ENCODE measurements around the gene LCP1.

The LCP1 gene

DNA sequence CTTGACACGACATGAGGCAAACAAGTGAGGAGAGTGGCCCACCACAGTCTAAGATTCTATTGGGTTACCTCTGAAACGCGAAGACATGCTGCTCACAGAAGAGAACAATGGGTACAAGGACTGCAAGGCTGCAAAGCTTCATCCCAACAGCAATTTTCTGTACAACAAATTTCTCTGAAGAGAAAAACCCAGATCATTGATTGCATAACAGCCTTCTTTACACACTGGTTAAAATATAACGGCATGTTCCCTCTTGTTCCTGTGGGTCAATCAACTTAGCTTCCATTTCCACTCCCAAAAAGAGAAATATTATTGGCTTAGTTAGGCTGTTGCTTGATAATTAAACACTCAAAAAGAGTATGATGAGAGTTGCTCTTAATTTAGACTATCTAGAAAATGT is 77.1 kb downstream of the LCP1 start, which contains the start of gene CPB2:
Gene CPB2 (minus strand): TSS at position 166 of the 400 bp plus-strand sequence. CDS start 24 bp downstream, at position 142.
- no peaks in the 10 kb centered on the region for H3K9me3 Mint-ChIP-seq
- H3K4me3 Mint-ChIP-seq = no peak within 1 kb of the TSS
- peaks cover 25% of the 10 kb centered on the region for H3K4me1 Mint-ChIP-seq (ENCODE audit: low read depth)
- H3K27ac Mint-ChIP-seq = no peak within 1 kb of the TSS
- intact Hi-C loops (cut with micrococcal nuclease) = no loop called here
- H3K36me3 Mint-ChIP-seq (ENCODE audit: low read depth) = no peaks in the 10 kb centered on the region
- H3K27me3 Mint-ChIP-seq = no peaks in the 10 kb centered on the region

DNA sequence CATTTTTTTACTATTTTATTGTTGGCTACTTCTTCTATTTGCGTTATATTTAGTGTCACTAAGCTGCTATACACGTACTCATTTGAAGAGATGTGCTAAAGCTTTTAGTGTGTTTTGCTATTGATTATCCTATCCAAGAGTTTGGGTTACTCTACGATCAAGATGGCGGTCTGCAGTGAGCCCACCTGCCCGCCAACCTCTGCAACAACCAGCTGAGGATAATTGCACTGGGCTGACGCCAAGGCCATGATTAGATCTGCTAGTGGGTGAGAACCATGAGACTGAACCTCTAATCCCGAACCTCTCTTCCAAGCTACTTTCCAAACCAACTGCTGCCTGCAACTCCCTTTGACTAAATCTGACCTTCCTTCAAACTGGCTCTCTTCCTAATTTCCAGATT is 78.9 kb downstream of the LCP1 start:
- Mint-ChIP-seq H3K36me3 (ENCODE audit: low read depth) (no peaks in the 10 kb centered on the region), H3K27me3 (no peaks in the 10 kb centered on the region), H3K27ac (no peak overlapping the region), H3K4me1 (ENCODE audit: low read depth) (peaks cover 29% of the 10 kb centered on the region), H3K4me3 (no peak overlapping the region), H3K9me3 (no peaks in the 10 kb centered on the region)
- intact Hi-C loops (cut with micrococcal nuclease) = no loop called here

DNA sequence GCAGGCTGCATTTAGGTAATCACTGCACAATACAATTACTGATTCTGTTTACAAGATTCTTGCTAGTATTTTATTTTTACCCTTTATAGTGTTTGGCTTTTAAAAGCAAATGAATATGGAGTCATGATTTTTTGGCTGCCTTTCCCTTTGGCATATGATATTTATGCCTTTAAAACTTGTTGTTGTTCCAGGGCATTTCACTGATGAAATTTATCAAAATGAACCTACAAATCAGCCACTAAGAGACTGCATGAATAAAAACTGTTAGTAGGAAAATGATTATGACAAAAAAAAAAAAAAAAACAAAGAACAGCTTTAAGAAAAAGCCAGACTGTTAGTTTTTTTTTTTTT is 79.7 kb downstream of the LCP1 start:
- no peaks in the 10 kb centered on the region for H3K36me3 Mint-ChIP-seq (ENCODE audit: low read depth)
- H3K4me1 Mint-ChIP-seq (ENCODE audit: low read depth) = peaks cover 24% of the 10 kb centered on the region
- H3K4me3 Mint-ChIP-seq = no peak overlapping the region
- H3K9me3 Mint-ChIP-seq = no peaks in the 10 kb centered on the region
- intact Hi-C loops (cut with micrococcal nuclease) = no loop called here
- H3K27ac Mint-ChIP-seq = no peak overlapping the region
- no peaks in the 10 kb centered on the region for H3K27me3 Mint-ChIP-seq

DNA sequence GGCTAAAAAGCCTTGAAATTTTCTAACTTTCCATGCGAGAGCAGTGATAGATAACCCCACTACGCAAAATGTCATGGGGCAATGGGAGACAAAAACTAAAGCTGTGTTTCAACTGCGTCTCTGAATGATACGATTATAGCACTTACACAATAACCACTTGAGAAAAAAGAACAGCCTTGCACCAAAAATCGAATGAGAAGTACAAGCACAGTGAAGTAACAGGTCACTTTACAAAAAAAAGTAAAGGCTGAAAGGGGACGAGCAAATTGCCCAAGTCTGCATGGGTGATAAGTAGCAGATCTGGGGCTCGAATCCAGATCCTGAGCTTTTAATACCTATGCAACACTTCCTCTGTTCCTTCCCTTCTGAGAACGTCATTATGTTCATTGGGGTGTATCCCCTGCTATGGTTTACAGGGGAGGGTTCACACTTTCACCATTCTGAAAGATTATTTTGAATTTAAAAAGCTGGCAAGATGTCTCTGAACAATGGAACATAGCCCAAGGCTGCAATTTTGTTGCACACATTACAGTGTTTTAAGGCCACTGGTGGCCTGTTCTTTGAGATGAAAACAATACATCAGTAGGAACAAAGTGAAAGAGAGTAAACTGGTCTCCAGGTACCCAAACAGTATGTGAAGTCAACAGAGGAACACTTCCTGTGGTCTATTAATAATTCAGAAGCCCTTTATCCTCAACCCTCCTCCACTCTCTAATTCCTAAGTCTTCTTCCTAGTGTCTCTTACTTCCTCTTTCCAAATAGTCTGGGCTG is 80.3 kb downstream of the LCP1 start:
- intact Hi-C loops (cut with micrococcal nuclease) = no loop called here
- H3K36me3 Mint-ChIP-seq (ENCODE audit: low read depth) = no peaks in the 10 kb centered on the region
- no peak overlapping the region for H3K4me3 Mint-ChIP-seq
- no peaks in the 10 kb centered on the region for H3K27me3 Mint-ChIP-seq
- peaks cover 24% of the 10 kb centered on the region for H3K4me1 Mint-ChIP-seq (ENCODE audit: low read depth)
- H3K9me3 Mint-ChIP-seq = no peaks in the 10 kb centered on the region
- H3K27ac Mint-ChIP-seq = no peak overlapping the region

DNA sequence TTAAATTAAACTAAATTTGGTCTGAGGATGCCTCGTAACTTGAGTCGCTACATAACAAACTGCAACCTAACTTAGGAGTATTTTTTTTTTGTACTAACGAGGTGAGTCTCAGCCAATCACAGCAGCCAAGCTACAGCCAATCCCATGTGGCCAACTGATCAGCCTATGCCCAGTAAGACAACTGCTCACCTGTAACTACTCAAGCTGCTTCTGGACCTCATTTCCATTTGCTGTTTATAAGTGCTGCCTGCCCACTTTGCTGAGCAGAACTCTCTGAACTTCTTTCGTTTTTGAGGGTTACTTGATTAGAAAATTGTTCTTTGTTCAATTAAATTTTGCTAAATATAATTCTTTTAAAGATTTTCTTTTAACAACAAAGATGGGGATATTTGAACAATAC is 81.0 kb downstream of the LCP1 start:
- Mint-ChIP-seq H3K27me3 (no peaks in the 10 kb centered on the region), H3K4me1 (ENCODE audit: low read depth) (peaks cover 24% of the 10 kb centered on the region), H3K27ac (no peak overlapping the region), H3K36me3 (ENCODE audit: low read depth) (no peaks in the 10 kb centered on the region), H3K9me3 (no peaks in the 10 kb centered on the region), H3K4me3 (no peak overlapping the region)
- intact Hi-C loops (cut with micrococcal nuclease) = no loop called here

DNA sequence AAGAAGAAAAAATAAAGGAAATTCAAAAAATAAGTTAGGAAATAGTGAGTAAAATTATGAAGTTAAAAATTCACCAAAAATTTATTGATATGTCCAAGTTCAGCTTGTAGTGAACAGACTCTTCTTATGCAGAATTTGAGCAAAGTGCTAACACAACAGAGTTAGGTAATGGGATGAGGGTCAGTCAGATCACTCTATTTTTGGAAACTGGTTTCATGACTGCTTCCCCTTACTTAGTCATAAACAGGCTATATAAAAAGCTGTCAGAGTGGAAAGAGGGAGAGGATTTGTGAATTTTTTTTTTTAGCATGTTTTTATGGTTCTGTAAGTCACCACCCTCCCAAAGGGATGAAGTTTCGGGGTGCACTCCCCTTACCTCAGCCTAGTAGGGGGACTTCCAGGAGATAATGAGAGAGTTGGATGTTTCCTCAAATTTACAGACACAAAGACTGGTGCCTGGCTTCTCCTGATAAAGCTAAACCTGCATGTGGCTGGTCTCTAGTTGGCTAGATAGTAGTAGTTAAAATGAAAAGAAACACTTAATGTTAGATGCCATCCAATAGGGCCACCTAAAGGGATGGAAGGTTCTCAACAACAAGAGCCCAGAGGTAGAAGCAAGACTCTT is 81.7 kb downstream of the LCP1 start:
- Mint-ChIP-seq H3K36me3 (ENCODE audit: low read depth) (no peaks in the 10 kb centered on the region), H3K27ac (no peak overlapping the region), H3K4me1 (ENCODE audit: low read depth) (peaks cover 24% of the 10 kb centered on the region), H3K4me3 (no peak overlapping the region), H3K27me3 (no peaks in the 10 kb centered on the region), H3K9me3 (no peaks in the 10 kb centered on the region)
- intact Hi-C loops (cut with micrococcal nuclease) = no loop called here

DNA sequence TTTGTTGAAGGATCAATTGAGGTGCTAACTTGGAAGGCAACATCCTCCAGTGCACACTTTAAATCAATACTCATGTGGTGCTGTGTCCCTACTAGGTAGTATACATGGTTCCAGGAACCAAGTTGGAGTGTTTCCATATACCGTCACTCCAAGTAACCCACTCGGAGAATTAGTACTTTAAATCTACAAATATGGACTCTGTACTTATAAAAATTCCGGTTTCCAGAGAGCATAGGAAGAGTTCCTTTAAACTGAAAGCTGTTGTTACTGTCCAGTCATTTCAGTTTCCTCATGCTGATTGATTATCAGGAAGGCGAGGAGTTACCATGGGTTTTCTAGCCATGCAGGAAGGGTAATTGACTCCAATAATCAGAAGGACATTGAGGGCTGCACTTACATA is 84.3 kb downstream of the LCP1 start:
- intact Hi-C loops (cut with micrococcal nuclease) = no loop called here
- Mint-ChIP-seq H3K27me3 (no peaks in the 10 kb centered on the region), H3K4me1 (ENCODE audit: low read depth) (peaks cover 24% of the 10 kb centered on the region), H3K36me3 (ENCODE audit: low read depth) (no peaks in the 10 kb centered on the region), H3K4me3 (no peak overlapping the region), H3K9me3 (no peaks in the 10 kb centered on the region), H3K27ac (no peak overlapping the region)

DNA sequence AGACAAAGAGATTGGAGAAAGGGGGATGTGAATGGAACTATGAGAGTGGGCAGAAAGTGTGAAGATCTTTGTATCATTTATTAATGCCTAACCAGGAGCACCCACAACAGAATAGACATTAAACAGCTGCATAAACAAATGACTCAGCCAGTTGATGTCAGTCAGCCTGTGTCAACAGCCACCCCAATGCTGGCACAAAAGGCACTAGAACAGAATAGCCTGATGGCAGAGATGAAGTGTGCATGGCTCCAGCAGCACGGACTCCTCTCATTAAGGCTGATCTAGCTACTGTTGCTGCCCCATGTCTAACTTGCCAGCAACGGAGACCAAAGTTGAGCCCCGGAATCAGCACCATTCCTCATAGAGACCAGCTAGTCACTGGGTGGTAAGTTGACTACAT is 85.0 kb downstream of the LCP1 start:
- no peaks in the 10 kb centered on the region for H3K27me3 Mint-ChIP-seq
- H3K9me3 Mint-ChIP-seq = no peaks in the 10 kb centered on the region
- H3K4me1 Mint-ChIP-seq (ENCODE audit: low read depth) = peaks cover 21% of the 10 kb centered on the region
- no peak overlapping the region for H3K4me3 Mint-ChIP-seq
- intact Hi-C loops (cut with micrococcal nuclease) = no loop called here
- H3K27ac Mint-ChIP-seq = no peak overlapping the region
- no peaks in the 10 kb centered on the region for H3K36me3 Mint-ChIP-seq (ENCODE audit: low read depth)

DNA sequence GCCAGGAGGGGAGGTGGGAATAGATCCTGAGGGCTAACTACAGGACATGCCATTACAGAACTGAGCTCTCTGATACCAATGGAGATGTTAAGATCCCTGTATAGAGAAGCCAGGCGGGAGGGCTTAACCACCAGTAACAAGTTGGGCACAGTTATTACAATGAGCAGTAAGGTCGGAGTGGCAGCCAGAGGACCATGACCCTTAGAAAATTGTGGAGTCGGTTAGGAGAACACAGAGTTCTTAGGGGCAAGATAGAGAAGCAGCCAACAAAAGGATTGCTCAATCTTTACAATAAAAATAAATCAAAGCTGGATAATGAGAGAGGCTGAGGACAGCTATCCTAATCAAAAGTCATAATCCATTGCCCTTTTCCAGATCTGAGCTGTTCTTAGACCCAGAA is 87.5 kb downstream of the LCP1 start:
- H3K36me3 Mint-ChIP-seq (ENCODE audit: low read depth) = no peaks in the 10 kb centered on the region
- H3K27me3 Mint-ChIP-seq = no peaks in the 10 kb centered on the region
- no peaks in the 10 kb centered on the region for H3K4me1 Mint-ChIP-seq (ENCODE audit: low read depth)
- intact Hi-C loops (cut with micrococcal nuclease) = no loop called here
- H3K9me3 Mint-ChIP-seq = no peaks in the 10 kb centered on the region
- H3K27ac Mint-ChIP-seq = no peak overlapping the region
- H3K4me3 Mint-ChIP-seq = no peak overlapping the region

DNA sequence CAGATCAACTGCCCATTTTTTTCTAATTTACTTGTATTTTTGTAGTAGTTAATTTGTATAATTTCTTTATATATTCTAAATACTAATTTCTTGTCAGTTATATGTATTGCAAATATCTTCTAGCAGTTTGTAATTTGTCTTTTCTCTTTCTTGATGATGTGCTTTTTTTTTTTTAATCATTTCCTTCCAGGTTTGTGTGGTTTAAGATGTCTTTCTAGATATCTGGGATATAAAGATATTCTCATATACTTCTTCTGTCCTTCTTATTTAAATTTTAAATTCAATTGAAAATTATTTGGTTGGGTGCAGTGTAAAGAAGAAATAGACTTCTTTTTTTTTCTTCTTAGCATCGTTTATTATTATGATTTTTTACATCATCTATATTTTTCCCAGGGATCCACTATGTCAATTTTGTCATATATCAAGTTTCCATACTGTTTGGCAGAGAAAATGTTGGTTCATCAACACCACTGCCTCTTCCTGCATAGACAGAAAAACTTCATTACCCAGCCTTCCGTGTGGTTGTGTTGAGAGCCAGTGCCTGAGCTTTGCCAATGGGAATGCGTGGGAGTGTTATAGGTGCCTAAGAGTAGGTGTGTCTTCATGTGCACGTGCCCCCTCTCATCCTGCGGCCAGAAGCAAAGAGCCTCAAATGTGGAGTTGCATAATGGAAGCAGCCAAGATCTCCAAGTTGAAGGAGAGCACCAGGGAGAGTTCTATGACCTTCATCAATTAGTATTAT is 93.0 kb downstream of the LCP1 start:
- Mint-ChIP-seq H3K27me3 (no peaks in the 10 kb centered on the region), H3K4me1 (ENCODE audit: low read depth) (peaks cover 11% of the 10 kb centered on the region), H3K9me3 (no peaks in the 10 kb centered on the region), H3K27ac (no peak overlapping the region), H3K4me3 (no peak overlapping the region), H3K36me3 (ENCODE audit: low read depth) (no peaks in the 10 kb centered on the region)
- intact Hi-C loops (cut with micrococcal nuclease) = no loop called here

DNA sequence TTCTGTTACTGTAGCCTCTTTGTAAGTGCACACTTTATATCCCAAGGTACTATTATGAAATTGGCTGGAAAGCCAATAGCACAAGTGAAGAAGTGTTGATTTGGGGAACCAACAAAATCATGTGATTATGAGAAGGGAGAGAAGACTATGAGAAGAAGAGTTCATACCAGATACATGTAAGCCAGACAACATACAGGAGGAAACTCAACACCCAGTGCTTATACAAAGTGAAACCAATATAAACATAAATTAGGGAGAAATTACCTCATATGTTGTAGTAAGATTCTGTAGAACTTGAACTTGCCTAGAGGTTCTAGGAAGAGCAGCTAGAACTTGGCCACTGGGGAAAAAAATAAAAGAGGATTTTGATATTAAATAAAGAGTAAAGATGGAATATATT is 94.5 kb downstream of the LCP1 start:
- Mint-ChIP-seq H3K27ac (no peak overlapping the region), H3K9me3 (no peaks in the 10 kb centered on the region)

DNA sequence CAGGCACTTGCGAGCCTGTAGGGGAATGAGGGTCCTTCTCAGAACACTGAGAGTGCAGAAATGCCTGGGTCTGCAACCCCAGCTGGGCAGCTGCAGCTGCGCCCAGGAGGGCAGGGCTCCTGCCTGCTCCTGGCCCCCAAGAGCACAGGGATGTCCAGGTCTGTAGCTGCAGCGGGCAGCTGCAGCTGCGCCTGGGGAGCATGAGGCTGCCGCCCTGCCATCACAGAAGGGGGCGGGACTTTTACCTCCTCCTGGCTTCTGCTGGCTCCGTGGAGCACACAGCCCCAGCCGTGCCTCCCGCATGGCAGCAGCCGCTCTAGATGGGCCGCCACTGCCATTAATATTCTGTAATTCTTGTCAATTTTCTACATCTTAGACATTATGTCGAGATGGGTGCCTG is 95.0 kb downstream of the LCP1 start:
- Mint-ChIP-seq H3K27ac (no peak overlapping the region), H3K4me3 (no peak overlapping the region), H3K9me3 (no peaks in the 10 kb centered on the region), H3K27me3 (no peaks in the 10 kb centered on the region), H3K4me1 (ENCODE audit: low read depth) (peaks cover 11% of the 10 kb centered on the region), H3K36me3 (ENCODE audit: low read depth) (no peaks in the 10 kb centered on the region)
- intact Hi-C loops (cut with micrococcal nuclease) = no loop called here

More for the DNA sequence above, 94.5 kb downstream of the LCP1 start:
- Mint-ChIP-seq H3K36me3 (ENCODE audit: low read depth) (no peaks in the 10 kb centered on the region), H3K4me1 (ENCODE audit: low read depth) (peaks cover 11% of the 10 kb centered on the region), H3K4me3 (no peak overlapping the region), H3K27me3 (no peaks in the 10 kb centered on the region)
- intact Hi-C loops (cut with micrococcal nuclease) = no loop called here

DNA sequence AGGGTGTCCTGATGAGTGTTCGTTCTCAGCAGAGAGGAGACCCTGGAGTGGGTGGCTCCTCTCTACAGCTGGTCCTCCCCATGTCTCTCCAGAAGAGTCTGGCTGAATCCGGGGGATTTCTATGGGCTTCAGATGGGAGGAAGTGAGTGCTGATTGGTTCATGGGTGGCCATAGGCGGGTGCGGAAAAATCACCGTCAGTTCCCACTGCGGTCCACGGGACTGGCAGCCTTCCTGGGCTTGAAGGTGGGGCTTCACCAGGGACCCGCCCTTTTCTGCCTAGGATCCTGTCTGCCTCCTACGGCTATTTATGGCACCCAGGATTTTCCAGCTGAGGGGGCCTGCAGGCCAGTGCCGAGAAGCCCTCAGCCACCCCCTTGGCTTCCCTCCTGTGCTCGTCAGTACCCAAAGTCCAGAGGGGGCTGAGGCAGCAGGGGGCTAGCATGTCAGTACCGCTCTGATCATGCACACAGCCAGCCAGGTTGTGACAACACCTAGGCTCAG is 95.5 kb downstream of the LCP1 start:
- no peak overlapping the region for H3K27ac Mint-ChIP-seq
- H3K27me3 Mint-ChIP-seq = no peaks in the 10 kb centered on the region
- intact Hi-C loops (cut with micrococcal nuclease) = no loop called here
- H3K9me3 Mint-ChIP-seq = no peaks in the 10 kb centered on the region
- no peaks in the 10 kb centered on the region for H3K36me3 Mint-ChIP-seq (ENCODE audit: low read depth)
- H3K4me3 Mint-ChIP-seq = no peak overlapping the region
- H3K4me1 Mint-ChIP-seq (ENCODE audit: low read depth) = peaks cover 11% of the 10 kb centered on the region

DNA sequence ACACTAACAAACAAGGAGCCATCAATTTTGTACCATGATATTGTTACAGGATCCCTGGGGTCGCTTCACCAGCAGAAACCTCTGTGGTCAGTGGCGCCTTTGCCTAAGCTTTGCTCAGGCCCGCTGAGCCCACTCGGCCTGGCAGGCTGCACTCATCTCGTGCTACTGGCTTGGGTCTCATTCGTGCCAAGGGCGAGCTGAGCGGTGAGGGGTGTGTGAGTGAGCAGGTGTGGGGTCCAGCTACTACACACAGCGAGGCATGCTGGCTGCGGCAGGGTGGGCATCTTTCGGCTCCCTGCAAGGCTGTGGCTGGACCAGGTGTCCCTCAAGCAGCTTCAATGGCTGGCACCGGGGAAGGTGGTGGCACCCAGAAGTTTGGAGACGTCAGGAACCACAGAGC is 96.2 kb downstream of the LCP1 start:
- no peaks in the 10 kb centered on the region for H3K27me3 Mint-ChIP-seq
- H3K9me3 Mint-ChIP-seq = no peaks in the 10 kb centered on the region
- intact Hi-C loops (cut with micrococcal nuclease) = no loop called here
- no peak overlapping the region for H3K27ac Mint-ChIP-seq
- H3K4me1 Mint-ChIP-seq (ENCODE audit: low read depth) = peaks cover 11% of the 10 kb centered on the region
- H3K36me3 Mint-ChIP-seq (ENCODE audit: low read depth) = no peaks in the 10 kb centered on the region
- no peak overlapping the region for H3K4me3 Mint-ChIP-seq

All from dendritic cell treated with granulocyte-macrophage colony-stimulating factor and Interleukin-4, amounts not matched to agents 40 ng/mL and 50 ng/mL, for 4 days (primary cell).